GM19397 (cell line): ENCODE data around the gene RPS23.

Source experiments
- ATAC-seq: cut with Tn5 transposase; IDR thresholded peaks from one replicate; pipeline ENCODE4 v1.9.1; 2021; ENCODE audit warnings: mild to moderate bottlenecking, moderate library complexity; ENCODE audit not compliant: unreplicated experiment

Gene RPS23

DNA sequence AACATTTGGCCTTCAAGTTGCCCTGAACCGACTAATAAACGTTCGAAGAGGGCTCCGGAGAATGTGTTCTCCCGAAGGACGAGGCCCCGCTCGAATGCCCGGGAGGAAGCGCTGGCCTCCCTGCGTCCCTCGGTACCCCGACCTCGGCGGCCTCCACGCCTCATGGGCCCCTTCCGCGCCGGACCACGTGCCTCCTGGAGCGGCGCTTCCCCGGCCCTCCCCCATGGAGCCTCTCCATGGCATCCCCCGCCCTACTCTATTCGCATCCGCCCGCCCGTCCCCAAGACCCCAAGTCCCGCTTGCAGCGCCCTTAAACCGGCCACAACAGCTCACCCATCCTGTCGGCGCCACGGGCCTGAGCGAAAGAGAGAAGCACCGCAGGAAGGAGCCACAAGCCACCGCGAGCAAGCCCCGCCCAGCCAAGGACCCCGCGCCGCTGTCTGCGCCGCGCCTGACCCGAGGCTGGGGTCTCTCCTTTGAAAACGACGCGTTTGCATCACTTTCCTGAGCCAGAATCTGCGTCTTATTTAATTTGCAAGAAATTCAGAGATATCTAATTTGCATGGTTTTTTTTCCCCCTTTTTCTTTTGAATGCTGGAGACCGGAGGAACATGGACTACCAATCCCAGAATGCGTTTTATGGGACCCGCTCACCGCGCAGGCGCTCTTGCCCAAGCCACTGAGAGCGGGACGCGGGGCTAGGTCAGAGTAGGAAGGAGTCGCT is at the start of gene RPS23:
Gene RPS23, minus strand, starts transcription at position 368 of the 724 bp plus-strand sequence. Its CDS starts 31 bp downstream, at position 337.
- peak; percentile 91 for ATAC-seq

DNA sequence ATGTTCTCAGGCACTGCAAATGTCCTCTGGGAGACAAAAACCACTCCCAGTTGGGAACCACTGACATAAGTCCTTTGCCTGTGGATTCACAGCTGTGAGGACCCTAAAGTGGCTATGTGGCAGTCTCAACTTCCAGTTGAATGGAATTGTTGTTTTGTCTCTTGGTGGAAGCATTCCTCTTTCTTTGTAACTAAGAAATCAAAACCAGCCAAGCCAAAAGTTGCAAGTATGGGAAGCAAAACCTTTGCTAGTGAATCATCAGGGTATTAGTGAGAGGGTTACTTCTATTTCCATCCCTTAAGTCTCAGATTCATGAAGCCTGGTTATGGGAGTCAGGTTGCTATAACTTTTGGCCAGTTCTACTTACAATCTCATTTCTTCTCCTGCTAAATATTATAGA is 49.8 kb upstream of the RPS23 start:
- ATAC-seq, result no peak

DNA sequence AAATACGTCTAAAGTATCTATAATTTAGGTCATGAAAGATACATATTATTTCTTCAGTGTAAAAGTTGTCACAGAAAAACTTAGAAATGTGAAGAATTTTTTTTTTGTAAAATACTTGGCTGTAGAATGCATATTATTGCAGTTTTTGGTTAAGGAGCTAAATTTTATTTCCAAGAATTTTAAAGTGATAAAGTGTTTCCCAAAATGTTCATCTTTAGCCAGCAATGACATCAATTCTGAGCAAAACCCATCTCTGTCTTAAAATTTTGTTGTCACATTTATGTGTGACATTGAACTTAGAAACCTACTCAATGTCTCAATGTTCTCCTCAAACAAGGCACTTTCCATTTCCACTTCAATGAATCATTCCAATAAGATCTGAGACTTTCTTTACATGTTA is 47.8 kb upstream of the RPS23 start:
- ATAC-seq, result no peak

DNA sequence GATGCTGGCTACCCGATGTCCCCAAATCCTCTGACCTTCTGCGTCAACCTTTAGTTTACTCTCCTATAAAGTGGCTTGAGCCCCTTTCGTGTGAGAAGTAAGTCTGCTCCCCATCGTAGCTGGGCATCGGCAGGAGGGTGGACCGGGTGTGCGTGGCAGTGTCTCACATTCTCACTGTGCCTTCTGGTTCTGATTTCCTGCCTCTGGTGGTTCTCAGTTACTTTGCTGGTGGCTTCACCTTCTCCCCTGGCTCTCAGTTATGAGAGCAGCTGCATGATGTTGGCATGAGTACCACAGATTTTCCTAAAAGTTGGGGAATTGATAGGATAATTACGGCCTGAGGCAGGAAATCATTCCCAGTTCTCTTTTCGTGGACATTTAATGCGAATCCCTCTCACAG is 47.0 kb upstream of the RPS23 start:
- no peak for ATAC-seq

DNA sequence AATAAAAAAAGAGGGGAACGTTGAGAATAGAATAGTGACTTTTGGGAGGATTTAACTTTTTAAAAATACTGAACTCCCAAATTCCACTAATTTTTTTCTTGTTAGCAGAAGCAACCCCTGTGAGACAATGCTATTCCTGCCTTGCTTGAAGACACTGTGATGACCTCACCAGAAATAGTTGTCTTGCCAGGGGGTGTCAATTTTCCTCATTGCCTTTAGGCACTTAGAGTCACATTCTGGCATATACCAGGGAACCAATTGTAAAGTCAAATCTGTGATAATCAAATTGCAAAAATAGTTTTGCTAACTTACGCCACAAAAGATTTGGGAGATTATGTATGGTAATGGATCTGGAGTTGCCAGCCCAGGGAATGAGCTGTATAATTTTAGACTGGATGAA is 42.8 kb upstream of the RPS23 start:
- ATAC-seq, result no peak

DNA sequence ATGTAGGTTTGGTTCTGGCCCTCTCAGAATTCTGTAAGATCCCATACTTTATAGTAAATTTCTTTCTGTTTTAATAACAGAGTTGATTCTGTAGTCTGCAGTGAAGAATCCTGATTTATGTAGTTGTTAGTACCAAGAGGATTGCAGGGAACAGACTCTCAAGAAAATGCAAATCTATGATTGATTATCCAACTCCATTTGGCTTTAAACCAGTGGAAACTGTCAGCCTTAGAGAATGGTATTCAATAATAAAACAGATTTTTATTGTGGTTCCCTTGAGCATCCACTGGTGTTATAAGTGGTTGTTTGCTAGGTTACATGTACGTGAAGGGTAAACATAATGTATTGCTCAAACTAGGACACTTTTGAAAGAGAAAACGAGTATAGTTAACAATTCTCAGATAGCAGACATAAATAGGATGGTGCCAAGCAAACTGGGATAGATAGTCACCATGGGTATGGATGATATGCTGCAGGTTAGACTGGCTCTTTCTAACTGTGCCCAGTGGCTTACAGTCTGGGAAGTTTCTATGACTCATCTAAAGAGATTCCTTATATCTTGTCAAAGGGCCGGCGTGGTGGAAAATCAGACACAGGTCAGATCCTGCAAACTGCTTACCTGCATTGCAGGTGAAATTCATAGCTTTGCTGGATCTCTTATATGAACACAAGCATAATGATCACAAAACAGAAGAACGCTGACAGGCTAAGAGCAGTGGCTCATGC is 41.7 kb upstream of the RPS23 start:
- ATAC-seq, result no peak

DNA sequence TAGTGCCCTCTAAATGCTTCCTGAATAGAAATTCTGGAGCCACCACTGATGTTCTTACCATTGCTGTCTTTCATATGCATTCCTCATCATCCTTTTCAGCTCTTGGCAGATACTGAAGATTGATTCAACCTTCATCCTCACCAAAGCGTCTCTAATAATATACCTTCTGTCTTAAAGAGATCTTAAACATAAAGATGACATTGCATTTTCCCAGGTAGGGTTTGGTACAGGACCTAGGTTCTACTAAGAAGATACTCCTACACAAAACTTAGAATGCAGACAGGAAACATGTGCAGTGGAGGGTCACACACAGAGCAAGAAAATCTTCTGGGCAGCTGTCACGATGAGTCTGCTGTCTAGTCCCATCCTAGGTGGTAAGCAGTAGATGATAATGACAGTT is 41.0 kb upstream of the RPS23 start:
- no peak for ATAC-seq

DNA sequence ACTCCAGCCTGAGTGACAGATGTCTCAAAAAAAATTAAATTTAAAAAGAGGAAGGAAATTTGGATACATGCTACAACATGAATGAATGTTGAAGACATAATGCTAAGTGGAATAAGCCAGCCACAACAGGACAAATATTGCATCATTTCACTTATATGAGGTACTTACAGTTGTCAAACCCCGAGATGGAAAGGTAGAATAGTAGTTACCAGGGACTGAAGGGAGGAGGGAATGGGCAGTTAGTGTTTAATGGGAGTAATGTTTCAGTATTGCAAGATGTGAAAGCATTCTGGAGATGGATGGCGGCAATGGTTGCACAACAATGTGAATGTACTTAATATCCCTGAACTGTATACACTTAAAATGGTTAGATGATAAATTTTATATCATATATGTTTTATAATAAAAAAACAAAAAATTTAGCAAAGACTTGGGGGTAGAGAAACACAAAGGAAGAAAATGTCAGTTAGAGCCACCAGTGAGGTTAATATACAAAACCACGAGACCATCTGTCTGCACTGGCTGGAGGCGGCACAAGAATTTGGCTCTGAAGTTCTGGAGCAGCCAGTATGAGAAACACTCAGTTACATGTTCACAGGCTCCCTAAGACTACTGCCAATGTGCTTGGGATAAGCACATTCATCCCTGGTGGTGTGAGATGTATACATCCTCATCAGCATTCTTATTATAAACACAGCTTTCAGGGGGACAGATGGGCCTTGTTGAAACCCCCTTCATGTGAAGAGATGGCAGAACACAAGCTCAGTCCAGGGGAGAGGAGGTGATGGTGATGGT is 37.0 kb upstream of the RPS23 start:
- no peak for ATAC-seq

DNA sequence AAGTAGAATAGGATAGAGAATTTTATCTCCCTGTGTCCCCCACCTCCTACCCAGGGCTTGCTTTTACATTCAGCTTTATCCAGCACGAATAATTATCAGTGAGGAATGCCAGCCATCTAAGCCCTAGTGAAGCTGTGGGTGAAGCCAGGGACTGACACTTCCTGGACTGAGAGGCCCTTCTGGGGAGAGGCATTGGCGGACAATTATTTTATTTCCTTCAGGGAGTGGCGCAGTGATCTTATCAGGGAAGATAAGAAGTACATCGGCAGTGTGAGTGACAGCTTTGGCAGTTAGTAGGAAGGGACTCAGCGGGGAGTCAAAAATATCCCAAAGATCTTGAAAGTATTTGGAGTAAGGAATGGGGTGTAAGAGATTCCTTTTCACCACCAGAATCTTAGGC is 34.9 kb upstream of the RPS23 start:
- ATAC-seq, result no peak

DNA sequence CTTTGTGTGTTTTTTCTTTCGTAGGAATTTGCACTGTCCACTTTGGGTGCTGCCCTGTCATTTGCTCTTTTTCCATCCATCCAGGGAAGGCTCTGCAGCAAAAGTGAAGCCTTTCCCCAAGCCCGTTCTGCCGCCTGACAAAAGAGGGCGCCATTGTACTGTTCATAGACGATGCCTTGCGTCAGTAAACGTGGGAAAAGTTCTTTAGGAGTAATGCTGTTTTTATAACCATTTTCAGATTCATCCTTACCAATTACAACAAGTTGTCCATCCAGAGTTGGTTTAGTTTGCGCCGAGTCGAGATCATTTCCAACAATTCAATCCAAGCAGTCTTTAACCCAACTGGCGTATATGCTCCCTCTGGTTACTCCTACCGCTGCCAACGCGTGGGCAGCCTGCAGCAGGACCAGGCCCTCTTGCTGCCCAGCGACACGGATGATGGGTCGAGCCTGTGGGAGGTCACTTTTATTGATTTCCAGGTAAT is 34.3 kb upstream of the RPS23 start:
- no peak for ATAC-seq

DNA sequence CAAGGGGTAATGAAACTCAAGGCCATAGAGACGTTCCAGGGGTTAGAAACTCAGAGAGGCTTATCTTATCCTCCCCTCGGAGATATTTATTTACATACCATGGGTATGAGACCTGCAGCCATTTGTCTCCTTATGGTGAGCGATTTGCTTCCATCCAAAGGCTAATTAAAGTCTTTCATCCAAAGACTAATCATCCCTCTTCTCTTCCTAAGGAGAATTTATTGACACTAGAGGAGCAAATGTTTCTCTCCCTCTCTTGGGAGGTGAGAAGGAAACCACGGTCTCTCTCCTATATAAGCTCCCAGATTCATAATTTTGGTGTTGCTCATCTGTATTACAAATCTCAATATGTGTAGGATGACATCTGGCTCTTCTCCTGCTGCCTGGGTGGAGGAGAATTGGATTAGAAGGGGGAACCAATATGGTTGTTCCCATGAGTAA is 31.0 kb upstream of the RPS23 start:
- no peak for ATAC-seq

DNA sequence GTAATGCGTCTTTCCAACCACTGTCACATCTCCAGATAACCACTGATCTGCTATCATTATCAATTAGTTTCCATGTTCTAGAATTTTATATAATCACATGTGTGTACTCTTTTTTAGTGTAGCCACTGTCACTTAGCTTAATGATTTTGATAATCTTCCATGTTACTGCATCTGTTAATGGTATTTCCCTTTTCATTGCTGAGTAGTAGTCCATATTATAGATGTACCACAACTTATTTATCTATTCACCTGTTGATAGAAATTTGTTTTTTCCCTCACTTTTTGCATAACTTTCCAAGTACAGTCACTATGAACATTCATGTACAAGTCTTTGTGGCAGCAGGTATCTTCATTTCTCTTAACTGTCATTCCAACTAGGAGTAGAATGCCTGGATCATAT is 30.3 kb upstream of the RPS23 start:
- no peak for ATAC-seq

DNA sequence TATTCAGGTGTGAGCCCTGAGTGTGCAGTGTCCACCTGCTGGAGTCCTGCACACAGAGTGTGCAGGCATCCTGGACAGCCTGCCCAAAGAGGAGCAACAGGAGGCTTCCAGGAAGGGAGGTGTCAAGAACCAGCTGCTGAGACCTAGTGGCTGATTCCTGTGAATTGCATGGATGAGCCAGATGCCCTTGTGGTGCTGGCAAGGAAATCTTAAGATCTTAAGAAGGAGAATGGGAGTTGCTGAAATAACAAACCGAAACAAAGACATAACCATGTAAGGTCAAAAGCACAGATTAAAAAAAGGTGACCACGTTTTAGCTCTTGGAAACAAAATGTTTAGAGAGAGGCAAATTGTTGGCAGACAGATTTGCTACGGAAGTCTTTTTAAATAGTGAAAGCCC is 29.3 kb upstream of the RPS23 start:
- no peak for ATAC-seq

DNA sequence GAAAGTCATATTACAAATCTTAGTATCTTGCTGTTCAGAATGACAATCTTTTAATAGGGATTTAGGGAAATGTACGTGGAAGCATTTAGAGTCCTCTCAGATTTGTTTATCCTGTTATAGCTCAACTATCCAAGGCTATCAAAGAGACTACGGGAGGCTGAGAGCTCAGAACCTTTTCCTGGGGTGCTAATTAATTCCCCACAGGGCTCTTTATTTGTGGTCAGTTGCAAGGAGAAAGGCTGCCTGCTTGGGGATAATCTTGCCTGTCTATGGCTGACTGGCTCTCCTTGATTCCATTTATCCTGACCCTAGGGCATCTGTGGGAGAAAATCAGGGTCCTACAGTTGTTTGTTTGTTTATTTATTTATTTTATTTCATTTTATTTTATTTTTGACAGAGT is 28.0 kb upstream of the RPS23 start:
- no peak for ATAC-seq

DNA sequence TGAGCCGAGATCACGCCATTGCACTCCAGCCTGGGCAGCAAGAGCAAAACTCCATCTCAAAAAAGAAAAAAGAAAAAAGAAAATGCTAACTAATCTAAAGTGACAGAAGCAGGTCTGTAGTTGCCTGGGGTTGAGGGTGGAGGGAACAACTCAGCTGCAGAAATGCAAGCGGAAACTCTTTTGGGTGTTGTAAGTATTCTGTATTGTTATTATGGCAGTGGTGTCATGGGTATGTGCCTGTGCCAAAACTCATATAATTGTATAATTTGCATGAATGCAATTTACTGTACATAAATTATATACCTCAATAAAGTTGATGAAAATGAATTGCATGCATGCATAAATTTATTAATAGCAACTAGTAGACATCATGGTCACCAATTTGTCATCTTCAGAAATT is 23.0 kb upstream of the RPS23 start:
- ATAC-seq, result no peak

DNA sequence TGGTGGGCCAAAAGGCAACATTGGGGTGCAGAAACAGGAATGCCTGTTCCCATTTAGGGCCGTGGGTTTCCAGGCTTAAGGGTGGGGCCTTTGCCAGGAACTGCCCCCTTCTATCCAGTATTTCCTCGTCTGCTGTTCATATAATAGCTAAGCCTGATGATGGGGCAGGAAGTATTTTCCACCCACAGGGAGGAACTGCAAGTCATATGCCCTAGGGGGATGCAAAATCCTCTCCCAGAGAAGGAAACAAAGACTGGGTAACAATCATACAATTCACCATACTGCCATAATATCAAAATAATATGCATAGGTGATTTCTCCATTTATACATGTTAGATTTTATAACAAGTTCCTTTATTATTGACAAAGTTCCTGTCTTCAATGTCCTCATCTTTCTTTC is 20.5 kb upstream of the RPS23 start:
- no peak for ATAC-seq

DNA sequence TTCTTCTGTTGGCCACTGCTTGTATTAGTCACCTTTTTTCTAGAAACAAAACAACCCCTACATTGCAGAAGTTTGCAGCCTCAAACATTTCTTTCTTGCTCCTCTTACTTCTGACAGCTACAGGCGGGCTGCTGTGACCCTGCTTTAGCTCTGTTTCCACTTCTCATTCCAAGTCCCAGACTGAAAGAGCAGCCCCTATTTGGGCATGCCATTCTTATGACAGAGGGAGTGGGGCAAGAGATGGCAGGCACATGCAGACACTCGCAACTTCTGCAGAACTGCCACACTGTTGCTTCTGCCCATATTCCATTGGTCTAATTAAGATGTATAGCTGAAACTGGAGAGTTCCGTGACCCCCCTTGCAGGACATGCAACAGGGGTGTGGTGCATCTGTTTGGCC is 19.6 kb upstream of the RPS23 start:
- ATAC-seq, result no peak

DNA sequence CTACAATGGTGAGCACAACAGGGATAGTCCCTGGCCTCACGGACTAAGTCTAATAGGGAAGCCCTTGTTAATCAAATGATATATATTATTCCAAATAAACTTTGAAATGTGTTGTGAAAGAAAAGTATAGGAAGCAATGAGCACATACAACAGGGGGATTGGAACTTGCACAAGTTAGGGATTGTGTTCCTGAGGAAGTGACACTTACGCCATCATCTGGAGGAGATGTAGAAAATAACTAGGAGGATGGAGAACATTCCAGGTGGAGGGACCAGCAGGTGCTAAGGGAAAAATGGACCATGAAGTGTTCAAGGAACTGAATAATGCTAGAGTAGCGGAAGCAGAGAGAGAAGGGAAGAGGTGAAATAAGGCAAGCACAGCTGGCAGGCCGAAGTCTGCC is 18.8 kb upstream of the RPS23 start:
- no peak for ATAC-seq

DNA sequence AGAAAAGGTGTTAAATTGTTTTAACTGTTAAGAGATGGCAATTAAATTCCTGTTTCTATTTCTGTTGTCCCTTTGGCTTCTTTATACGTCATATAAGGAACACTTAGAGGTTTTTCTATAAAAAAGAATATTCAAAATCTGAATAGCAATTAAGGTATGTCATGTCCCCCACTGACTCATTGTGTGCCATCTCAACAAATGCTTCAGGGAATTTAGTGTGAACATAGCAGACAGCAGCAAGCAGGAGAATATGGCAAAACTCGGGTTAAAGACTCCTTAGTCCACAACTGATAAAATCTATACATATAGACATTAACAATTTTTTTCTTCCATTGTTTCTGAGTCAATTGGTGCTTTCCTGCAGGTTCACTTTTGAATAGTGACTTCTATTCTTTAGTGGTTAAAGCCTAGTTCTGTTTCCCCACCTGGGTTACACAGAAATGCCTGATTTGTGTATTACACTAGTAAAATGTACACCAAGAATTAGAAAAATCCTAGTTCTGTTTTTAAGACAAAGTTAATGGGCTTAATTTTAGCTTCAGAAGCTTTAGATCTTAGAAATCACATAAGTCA is 17.9 kb upstream of the RPS23 start:
- ATAC-seq, result no peak

DNA sequence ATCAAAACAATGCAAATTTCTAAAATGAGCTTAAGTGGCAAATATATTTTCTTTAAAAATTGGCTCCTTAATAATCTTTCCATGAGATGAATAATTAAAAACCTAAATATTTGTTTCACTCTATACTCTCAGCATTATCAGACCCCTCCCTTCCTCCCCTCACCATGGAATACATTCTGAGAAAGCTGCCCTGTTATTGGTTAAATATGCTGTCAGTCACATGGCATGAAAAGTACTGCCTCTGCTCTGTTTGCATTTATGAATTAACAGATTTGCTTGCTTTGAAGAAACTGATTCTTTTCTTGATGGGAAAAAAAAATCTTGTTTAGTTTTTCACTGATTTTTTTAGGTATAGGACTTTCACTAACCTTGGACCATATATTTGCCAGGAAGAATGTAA is 17.0 kb upstream of the RPS23 start:
- ATAC-seq, result no peak

DNA sequence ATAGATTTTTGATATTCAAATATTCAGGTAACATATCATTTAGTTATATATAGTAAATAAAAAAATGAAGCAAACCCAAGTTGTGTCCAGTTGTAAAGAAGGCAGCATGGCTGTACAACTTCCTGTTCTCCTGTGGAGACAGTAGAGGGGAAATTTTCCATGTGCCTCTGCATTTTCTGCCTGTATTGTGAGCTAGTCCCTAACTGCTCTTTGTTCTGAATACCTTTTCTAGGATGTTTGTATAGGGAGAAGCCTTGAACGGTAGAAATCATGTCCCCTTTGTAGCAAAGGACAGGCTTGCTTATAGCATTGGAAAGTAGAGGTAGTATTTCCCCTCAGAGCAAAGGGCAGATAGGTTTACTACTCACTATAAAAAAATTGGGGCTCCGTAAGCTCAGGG is 13.3 kb upstream of the RPS23 start:
- no peak for ATAC-seq
